TTC549 (cell line): Measurements from ENCODE around the gene PLXND1.

Source experiments
- FAIRE-seq: peaks from 2 replicates; lab custom pipeline; 2012; peaks lifted over from hg19 to GRCh38; lab: Jason Lieb, UNC

Gene PLXND1

DNA sequence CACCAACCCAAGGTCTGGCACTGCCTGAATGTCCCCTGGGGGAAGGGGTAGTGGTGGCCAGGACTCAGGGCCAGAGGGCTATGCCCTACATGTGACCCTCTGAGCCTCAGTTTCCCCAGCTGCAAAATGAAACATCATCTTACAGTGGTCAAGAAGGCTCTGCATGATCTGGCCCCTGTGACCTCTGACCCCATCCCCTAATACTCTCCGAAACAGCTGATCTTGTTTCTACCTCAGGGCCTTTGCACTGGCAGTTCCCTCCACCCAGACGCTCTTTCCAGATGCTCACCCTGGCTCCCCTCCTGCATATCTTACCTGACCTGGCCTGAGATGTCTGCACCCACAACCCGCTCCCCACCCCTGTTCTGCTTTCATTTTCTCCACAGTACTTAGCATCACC, 21.8 kb downstream of the PLXND1 start:
- no peak for FAIRE-seq

GRCh38 chr3:129583289-129583688, 23.2 kb downstream of the PLXND1 start:
- no peak for FAIRE-seq

DNA sequence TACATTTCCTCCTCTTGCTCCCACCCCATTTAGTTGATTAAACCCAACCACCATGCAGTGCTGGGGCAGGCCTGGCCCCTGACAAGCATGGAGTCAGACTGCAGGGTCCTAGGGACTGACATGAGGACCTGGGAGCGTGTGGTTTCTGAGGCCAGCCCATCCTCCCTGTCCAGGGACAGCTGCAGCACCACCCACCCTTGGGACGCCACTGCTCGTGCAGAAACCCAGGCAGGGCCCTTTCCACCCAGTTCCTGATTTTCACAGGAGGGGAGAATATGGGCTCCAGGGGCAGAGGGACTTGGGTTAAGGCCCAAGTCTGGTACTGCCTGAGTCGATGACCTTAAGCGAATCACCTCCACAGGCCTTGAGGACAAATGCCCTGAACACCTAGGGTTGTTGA, 23.7 kb downstream of the PLXND1 start:
- FAIRE-seq: no peak

DNA sequence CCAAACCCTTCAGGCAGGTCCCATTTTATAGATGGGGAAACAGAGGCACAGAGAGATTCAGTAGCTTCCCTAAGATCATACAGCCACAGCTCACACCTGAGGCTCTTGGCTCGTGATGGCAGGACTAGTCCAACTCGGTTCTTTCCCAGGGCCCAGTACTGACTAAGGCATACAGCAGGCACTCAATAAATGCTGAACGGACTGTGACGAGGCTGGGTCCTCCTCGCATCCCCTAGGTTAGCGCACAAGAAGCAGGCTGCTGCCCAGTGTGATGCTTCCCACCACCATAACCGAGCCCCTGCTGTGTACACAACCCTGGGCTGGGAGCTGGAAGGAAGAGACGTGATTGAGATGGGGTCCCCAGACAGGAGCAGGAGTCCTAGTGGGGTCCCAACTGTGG, 24.9 kb downstream of the PLXND1 start:
- FAIRE-seq: no peak

- FAIRE-seq: no peak
Observed at GRCh38 chr3:129579991-129580390, 26.5 kb downstream of the PLXND1 start.

DNA sequence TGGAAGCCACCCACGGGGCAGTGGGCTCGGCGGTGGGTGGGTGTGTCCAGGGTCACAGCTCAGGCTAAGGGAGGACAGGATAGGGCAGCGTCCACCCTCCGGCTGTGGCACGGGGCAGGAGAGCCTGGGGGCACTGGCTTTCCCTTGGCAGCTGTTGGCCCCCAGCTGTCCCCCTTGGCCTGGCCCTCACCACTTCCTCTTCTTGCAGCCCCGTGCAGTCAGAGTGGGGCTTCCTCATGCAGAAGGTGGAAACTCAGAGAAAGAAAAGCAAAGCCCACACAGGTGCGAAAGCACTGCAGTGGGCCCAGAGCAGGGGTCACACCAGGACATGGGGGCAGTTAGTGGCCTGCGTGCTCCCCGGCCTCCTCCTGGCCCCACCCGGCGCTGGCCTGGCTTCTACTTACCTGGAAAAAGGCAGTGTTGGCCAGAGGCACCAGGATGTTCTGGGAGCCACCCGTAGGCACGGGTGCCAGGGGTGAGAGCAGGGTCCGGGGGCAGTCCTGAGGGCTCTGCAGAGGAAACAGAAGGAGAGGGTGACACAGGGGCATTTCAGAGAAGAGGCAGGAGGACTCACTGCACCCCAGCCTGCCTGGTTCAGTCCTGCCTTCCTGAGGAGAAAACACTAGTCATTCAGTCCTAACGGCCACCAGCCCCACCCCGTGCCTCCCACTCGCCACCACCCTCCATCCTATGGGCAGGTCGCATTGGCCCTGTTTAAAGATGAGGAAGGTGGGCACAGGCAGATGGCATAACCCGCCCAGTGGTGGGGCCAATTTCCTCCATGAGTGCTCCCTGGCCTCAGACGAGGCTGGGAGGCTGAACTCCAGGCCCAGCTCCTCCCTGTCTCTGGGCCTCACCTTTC, 28.3 kb downstream of the PLXND1 start:
- no peak for FAIRE-seq

DNA sequence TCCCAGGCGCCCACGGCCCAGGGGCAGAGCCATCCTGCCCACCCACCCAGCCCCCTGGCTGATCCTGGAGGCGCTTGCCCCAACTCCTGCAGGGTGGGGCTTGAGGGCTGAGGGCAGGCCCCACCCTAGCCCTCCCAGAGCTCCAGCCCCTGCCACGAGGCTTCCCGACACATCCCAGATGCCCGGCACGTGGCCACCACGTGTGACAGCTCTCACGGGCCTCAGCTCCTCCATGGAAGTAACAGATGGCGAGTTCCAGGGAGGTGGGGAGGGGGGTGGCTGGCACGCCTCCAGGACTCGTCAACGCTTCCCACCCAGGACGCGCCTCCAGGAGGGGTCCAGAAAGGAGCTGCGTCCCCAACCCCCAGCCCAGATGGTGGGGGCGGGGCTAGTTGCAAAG, 29.1 kb downstream of the PLXND1 start:
- FAIRE-seq: no peak

GRCh38 chr3:129576514-129577352, 29.7 kb downstream of the PLXND1 start:
- no peak for FAIRE-seq

DNA sequence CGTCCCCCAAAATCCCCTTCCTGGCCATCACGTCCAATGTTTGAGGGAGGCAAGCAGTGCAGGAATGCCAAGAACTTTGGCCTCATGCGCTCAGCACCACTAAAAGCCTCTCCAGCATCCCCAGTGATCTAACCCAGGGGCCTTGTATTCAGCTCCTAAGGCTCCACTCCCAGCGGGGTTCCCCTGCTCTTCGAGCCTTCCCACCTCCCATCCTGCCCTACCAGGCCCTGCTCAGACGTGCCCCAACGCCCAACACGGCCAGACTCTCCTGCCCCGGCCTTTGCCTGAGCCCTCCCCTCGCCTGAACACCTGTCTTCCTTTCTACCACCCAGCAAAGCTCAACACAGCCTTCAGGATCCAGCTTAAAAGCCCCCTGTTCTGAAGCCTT, 30.5 kb downstream of the PLXND1 start:
- no peak for FAIRE-seq

- no peak for FAIRE-seq
Observed at GRCh38 chr3:129575233-129575996, 31.1 kb downstream of the PLXND1 start.

GRCh38 chr3:129574206-129574605, 32.3 kb downstream of the PLXND1 start:
- no peak for FAIRE-seq

DNA sequence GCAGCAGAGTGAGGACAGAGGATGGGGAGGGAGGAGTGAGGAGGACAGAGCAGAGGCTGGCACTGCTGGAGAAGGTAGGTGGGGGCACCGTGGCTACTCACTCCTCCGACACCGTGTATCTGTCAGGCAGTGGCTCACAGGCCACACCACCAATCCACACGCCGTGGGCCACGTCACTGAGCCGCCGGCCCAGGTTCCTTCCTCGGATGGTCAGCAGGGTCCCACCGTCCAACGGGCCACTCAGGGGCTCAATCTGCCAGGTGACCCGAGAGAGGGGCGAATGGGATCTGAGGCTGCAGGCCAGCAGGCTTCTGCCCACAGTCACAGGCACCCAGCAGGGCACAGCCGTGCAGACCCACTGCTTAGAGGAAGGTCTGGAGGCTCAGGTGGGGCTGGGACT, 33.0 kb downstream of the PLXND1 start:
- no peak for FAIRE-seq

DNA sequence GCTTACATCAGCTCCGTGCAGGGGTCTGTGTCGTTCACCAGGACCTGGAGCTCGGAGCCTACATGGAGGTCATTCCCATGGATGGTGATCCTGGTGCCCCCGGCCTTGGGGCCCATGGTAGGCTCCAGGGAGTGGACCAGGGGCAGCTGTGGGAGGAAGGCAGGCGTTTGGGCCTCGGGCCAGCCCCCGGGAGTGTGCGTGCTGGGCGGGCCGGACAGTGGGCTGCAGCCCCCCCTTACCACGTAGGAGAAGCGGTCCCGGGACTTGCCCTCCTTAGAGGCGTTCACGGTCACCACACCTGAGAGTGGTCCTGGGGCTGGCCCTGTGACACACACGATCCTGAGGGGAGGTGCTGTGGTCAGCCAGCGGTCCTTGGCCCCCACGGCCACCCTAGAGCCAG, 33.9 kb downstream of the PLXND1 start:
- FAIRE-seq: no peak

- FAIRE-seq: no peak
Observed at GRCh38 chr3:129571605-129572547, 34.6 kb downstream of the PLXND1 start.

GRCh38 chr3:129569856-129570255, 36.6 kb downstream of the PLXND1 start:
- FAIRE-seq: no peak

DNA sequence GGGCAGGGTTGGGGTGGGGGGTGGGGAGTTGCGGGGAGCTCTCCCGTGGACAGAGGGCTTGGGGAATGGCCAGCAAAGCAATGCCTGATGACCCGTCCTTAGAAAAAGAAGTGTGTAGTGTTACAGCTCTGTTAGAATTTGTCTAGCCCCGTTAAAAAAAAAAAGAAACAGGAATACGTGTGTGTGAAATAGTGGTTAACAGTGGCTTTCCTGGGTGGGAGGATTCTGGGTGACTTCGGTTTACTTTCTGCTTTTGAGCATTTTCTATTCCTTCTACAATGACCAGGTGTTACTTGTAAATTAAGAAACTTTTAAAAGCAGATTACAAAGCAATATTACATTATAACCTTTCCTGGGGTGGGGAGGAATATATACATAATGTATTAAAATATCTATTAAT, 38.5 kb downstream of the PLXND1 start:
- no peak for FAIRE-seq

GRCh38 chr3:129567176-129567705, 39.2 kb downstream of the PLXND1 start:
- FAIRE-seq: no peak

DNA sequence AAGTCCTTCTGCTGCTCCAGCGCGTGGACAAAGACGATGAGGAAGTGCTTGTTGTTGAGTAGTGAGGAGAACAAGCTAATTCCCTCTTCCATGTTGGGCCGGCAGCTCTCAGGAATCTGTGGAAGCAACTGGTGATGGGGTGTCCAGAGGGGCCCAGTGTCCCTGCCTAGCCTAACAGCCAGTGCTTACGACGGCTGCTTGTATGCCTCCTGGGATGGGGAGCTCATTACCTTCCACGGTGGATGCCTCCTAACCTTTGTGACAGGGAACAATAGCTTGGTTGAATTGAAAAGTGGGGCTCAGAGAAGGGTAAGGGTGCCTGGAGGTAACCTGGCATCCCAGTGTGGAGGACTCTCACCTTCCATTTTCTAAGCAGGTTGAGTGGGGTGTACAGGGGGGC, 40.6 kb downstream of the PLXND1 start:
- FAIRE-seq: no peak

DNA sequence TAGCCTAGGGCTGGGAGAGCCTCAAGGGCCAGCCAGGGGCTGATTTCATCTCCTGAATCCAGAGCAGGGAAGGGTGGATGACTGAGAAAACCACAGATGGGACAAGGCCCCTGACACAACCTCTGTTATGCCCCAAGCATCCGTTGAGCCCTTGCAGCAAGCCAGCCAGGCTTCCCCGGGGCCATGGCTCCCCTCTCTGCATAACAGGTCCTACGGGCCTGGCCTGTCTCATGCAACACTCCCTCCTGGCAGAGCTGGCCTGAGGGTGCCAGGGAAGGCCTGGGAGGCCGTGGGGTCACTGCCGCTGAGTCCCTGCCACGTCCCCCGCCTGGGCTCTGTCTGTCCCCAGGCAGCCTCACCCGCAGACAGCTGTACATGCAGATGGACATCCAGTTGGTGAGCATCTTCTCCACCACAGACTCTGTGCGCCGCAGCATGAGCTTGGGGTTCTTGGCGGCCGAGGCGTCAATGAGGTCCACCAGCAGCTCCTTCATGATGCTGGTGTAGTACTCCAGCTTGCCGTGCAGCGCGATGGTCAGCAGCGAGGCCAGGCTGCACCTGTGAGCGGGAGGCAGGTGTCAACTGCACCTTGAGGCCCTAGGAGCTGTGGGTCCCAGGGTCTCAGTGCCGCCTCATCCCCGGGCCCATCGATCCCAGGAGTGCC, 41.4 kb downstream of the PLXND1 start:
- FAIRE-seq: no peak

GRCh38 chr3:129563850-129564535, 42.5 kb downstream of the PLXND1 start:
- FAIRE-seq: no peak
